ENCODE results near the gene PPP1R16B.

Gene PPP1R16B

DNA sequence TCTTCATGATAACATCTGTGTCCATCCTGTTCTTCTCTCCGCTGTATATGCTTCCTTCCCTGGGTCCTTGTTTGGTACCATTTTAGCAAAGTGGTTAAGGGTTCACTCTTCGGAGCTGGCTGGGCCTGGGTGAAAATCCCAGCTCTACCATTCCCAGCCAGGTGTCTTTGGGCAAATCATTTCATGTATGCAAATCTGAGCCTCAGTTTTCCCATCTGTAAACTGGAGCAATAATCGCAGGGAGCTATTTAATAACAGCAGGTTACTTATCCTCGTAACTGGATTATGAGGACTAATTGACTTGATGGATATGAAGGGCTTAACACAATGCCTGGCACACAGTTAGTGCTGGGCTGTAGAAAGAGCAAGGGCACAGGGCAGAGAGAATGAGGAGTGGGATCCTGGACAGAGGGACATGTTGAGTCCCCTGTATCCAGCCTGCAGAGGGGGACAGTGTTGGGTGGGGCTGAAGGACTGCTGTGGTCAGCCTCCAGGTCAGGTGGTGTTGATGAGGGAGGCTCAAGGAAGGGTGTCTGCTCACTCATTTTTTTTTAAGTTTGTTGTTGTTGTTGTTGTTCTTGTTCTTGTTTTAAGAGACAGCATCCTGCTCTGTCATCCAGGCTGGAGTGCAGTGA is 76.4 kb downstream of the PPP1R16B start:
- H3K27ac ChIP-seq: no peak overlapping the region
- TF ChIP-seq, protein P1, sequence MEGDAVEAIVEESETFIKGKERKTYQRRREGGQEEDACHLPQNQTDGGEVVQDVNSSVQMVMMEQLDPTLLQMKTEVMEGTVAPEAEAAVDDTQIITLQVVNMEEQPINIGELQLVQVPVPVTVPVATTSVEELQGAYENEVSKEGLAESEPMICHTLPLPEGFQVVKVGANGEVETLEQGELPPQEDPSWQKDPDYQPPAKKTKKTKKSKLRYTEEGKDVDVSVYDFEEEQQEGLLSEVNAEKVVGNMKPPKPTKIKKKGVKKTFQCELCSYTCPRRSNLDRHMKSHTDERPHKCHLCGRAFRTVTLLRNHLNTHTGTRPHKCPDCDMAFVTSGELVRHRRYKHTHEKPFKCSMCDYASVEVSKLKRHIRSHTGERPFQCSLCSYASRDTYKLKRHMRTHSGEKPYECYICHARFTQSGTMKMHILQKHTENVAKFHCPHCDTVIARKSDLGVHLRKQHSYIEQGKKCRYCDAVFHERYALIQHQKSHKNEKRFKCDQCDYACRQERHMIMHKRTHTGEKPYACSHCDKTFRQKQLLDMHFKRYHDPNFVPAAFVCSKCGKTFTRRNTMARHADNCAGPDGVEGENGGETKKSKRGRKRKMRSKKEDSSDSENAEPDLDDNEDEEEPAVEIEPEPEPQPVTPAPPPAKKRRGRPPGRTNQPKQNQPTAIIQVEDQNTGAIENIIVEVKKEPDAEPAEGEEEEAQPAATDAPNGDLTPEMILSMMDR (conservative IDR thresholded peaks at IDR 0.05): no peak

- no peak overlapping the region for H3K27ac ChIP-seq
- TF ChIP-seq, protein P1 (conservative IDR thresholded peaks at IDR 0.05): no peak
These were observed 77.1 kb downstream of the PPP1R16B start for GRCh38 chr20:38882600-38882999.

GRCh38 chr20:38883081-38883980 is 77.8 kb downstream of the PPP1R16B start:
- TF ChIP-seq, protein P1 (conservative IDR thresholded peaks at IDR 0.05): no peak
- no peak overlapping the region for H3K27ac ChIP-seq

GRCh38 chr20:38883981-38884733 is 78.7 kb downstream of the PPP1R16B start:
- TF ChIP-seq, protein P1 (conservative IDR thresholded peaks at IDR 0.05): no peak
- H3K27ac ChIP-seq: no peak overlapping the region

DNA sequence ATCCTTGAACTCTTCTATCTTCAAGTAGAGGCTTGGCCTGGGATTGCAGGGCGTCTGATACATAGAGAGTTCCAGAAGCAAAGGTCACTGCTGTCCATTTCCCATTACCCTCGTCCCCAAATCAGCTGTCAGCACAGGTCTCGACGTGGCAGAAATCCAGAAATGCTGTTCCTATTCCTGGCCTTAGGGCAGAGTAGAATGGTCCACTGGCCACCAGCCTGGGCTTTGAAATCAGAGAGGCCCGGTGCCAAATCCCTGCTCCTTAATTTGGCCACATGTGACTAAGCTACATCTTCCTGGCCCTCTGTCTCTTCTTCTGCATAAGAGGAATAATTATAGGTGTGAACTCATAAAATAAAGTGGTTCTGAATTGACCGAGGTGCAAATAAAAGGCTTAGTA is 79.9 kb downstream of the PPP1R16B start:
- no peak overlapping the region for H3K27ac ChIP-seq
- TF ChIP-seq, protein P1 (conservative IDR thresholded peaks at IDR 0.05): no peak

- TF ChIP-seq, protein P1 (conservative IDR thresholded peaks at IDR 0.05): no peak
- H3K27ac ChIP-seq: no peak overlapping the region
These were observed 82.7 kb downstream of the PPP1R16B start for GRCh38 chr20:38888059-38888831.

Data from VCaP (cell line).